Body of pancreas (tissue), 4 donors: ENCODE data around the gene MASP2. TPM values are rescaled to one million over a fixed set of nuclear protein-coding genes. Genes with fewer than 3 reads are reported as not detected.
A peak's percentile ranks its signal among the peaks of the same experiment; 100 is the strongest.
"Not testable (repeated sequence)": the region's sequence is repeated elsewhere in the genome, so short reads cannot be mapped to it uniquely, and the experiment has no call there.

Source experiments
- ATAC-seq: fragments of 150-250 bp; one replicate; pipeline ENCODE4 v1.9.1; 2016
- DNase-seq, 4 donors: peaks; one replicate each; pipeline ENCODE4 v3.0.0-alpha.2; 2019
- H3K27ac ChIP-seq, 4 donors: fragments of 200-600 bp; sonication (generic); 1 replicate in 3 of 4; 2 replicates in 1 of 4; pipeline versions ENCODE4 v1.5.1 to v1.6.1; 2016 to 2019; ENCODE audit warnings: mild to moderate bottlenecking in 1 of 4, mixed read lengths in 1 of 4, moderate library complexity in 1 of 4
- H3K27me3 ChIP-seq, 2 donors: fragments of 200-600 bp; sonication (generic); one replicate each; pipeline ENCODE4 v1.6.0; 2016; ENCODE audit warnings: mild to moderate bottlenecking in 1 of 2
- H3K36me3 ChIP-seq, 2 donors: fragments of 200-600 bp; sonication (generic); replicated peaks in 1 of 2; 2 replicates each; pipeline ENCODE4 v1.5.1; 2016; ENCODE audit warnings: low read depth in 2 of 2; ENCODE audit not compliant: insufficient read depth in 1 of 2
- H3K4me1 ChIP-seq: fragments of 200-600 bp; sonication (generic); one replicate; pipeline ENCODE4 v1.6.0; 2016
- H3K4me3 ChIP-seq, 2 donors: fragments of 200-600 bp; sonication (generic); 1 replicate in 1 of 2; 2 replicates in 1 of 2; pipeline ENCODE4 v1.5.1; 2016 to 2019
- H3K9me3 ChIP-seq, 3 donors: fragments of 200-600 bp; sonication (generic); 1 replicate in 2 of 3; 2 replicates in 1 of 3; pipeline ENCODE4 v1.5.1; 2016
- CTCF ChIP-seq, 7 experiments: fragments of 450-650 bp in 4 of 7; fragments of 200-600 bp in 3 of 7; sonication (generic) in 3 of 7; IDR thresholded peaks; one replicate each; pipeline ENCODE4 v1.5.1; 2016 to 2019; ENCODE audit warnings: antibody characterized with exemption in 7 of 7
- POLR2A ChIP-seq, 3 donors: fragments of 450-650 bp; IDR thresholded peaks; one replicate each; pipeline ENCODE4 v1.6.1; 2016; ENCODE audit warnings: antibody characterized with exemption in 3 of 3, mild to moderate bottlenecking in 2 of 3
- WGBS, 2 donors: methylation state at CpG; one replicate each; pipeline ENCODE4 v1.1.5; 2017; 5-methylcytosine and 5-hydroxymethylcytosine counted together
- intact Hi-C: fragments of 100-400 bp; cut with DNase I; formaldehyde crosslinking; loops from one replicate; pipeline ENCODE4 v1.15.1; 2023
- total RNA-seq, 2 donors: library from RNA; depleted of rRNA; stranded (reverse); fragments of >200 nt; gene quantifications; one replicate each; pipeline ENCODE4 v1.1.0, GENCODE V29; 2016

The MASP2 gene
- total RNA-seq, 2 donors from 2014 or later: not detected

- peak; percentile 92 for ATAC-seq
- intact Hi-C loops: loop anchor here (10.0 kb wide), 1 partner anchor 597 kb away; no protein-coding TSS in a partner anchor
- Histone ChIP-seq H3K36me3 (no peaks in the 10 kb centered on the region), H3K27ac (no peak overlapping the region), H3K4me1 (no peaks in the 10 kb centered on the region), H3K9me3 (no peaks in the 10 kb centered on the region), H3K27me3 (no peaks in the 10 kb centered on the region), H3K4me3 (no peak overlapping the region)
- TF ChIP-seq CTCF (IDR thresholded peaks at IDR 0.05) (peak; percentile 82 to 98 (median 97)), POLR2A (IDR thresholded peaks at IDR 0.05) (no peak)
- 1% methylated on average over 8 of the region's 8 CpGs for WGBS, 2 donors
- DNase-seq: peak; percentile 89 to 91 (median 91)
Measured at GRCh38 chr1:11037740-11038182, 9.3 kb downstream of the MASP2 start.

- not testable (repeated sequence) for DNase-seq, H3K9me3 ChIP-seq, H3K4me1 ChIP-seq, H3K4me3 ChIP-seq, H3K27me3 ChIP-seq, ATAC-seq, H3K27ac ChIP-seq, H3K36me3 ChIP-seq
- intact Hi-C loops: loop anchor here (10.0 kb wide), 1 partner anchor 598 kb away; no protein-coding TSS in a partner anchor
- 43 to 44% methylated on average over 18 of the region's 18 CpGs for WGBS, 2 donors
Measured at GRCh38 chr1:11037019-11037739, 9.9 kb downstream of the MASP2 start.

GRCh38 chr1:11031624-11032262 lies 15.3 kb downstream of the MASP2 start:
- WGBS, 2 donors: 88 to 97% methylated on average over 10 of the region's 10 CpGs

GRCh38 chr1:11030865-11031264 lies 16.2 kb downstream of the MASP2 start:
- H3K27ac ChIP-seq: no peak overlapping the region
- TF ChIP-seq CTCF (IDR thresholded peaks at IDR 0.05): no peak
- TF ChIP-seq POLR2A (IDR thresholded peaks at IDR 0.05): no peak
- H3K4me1 ChIP-seq: no peaks in the 10 kb centered on the region
- peaks cover 0 to 7% of the 10 kb centered on the region in 2 donors for H3K36me3 ChIP-seq
- H3K27me3 ChIP-seq: no peaks in the 10 kb centered on the region
- WGBS, 2 donors: 87 to 90% methylated on average over 7 to 9 of the region's 9 CpGs
- no peak for ATAC-seq
- H3K9me3 ChIP-seq: no peaks in the 10 kb centered on the region
- no peak overlapping the region for H3K4me3 ChIP-seq
- no peak for DNase-seq
- intact Hi-C loops: loop anchor here (10.0 kb wide), 1 partner anchor 604 kb away; no protein-coding TSS in a partner anchor

More at GRCh38 chr1:11031624-11032262, 15.3 kb downstream of the MASP2 start:
- TF ChIP-seq POLR2A (IDR thresholded peaks at IDR 0.05) (no peak), CTCF (IDR thresholded peaks at IDR 0.05) (no peak)
- Histone ChIP-seq H3K9me3 (no peaks in the 10 kb centered on the region), H3K4me3 (no peak overlapping the region), H3K36me3 (peaks cover 0 to 4% of the 10 kb centered on the region in 2 donors), H3K27me3 (no peaks in the 10 kb centered on the region), H3K27ac (no peak overlapping the region), H3K4me1 (no peaks in the 10 kb centered on the region)
- intact Hi-C loops: loop anchor here (10.0 kb wide), 1 partner anchor 603 kb away; no protein-coding TSS in a partner anchor
- DNase-seq (no peak), ATAC-seq (no peak)

- DNase-seq (no peak), ATAC-seq (no peak)
- H3K4me1 ChIP-seq: no peaks in the 10 kb centered on the region
- no peak overlapping the region for H3K4me3 ChIP-seq
- peaks cover 0 to 15% of the 10 kb centered on the region in 2 donors for H3K36me3 ChIP-seq
- no peaks in the 10 kb centered on the region for H3K27me3 ChIP-seq
- H3K27ac ChIP-seq: no peak overlapping the region
- TF ChIP-seq POLR2A (IDR thresholded peaks at IDR 0.05) (no peak), CTCF (IDR thresholded peaks at IDR 0.05) (no peak)
- no peaks in the 10 kb centered on the region for H3K9me3 ChIP-seq
- 91 to 93% methylated on average over 3 of the region's 3 CpGs for WGBS, 2 donors
- intact Hi-C loops: no loop called here
Measured at GRCh38 chr1:11028018-11028417, 19.0 kb downstream of the MASP2 start.
